OCI-M2 (cell line): ENCODE measurements around the gene LRP2.
"Not testable (repeated sequence)": the region's sequence is repeated elsewhere in the genome, so short reads cannot be mapped to it uniquely, and the experiment has no call there.

Source experiments
- DNase-seq: peaks from one replicate; lab custom pipeline; 2025; ENCODE audit not compliant: unreplicated experiment; lab: John Stamatoyannopoulos, UW

LRP2 gene

DNA sequence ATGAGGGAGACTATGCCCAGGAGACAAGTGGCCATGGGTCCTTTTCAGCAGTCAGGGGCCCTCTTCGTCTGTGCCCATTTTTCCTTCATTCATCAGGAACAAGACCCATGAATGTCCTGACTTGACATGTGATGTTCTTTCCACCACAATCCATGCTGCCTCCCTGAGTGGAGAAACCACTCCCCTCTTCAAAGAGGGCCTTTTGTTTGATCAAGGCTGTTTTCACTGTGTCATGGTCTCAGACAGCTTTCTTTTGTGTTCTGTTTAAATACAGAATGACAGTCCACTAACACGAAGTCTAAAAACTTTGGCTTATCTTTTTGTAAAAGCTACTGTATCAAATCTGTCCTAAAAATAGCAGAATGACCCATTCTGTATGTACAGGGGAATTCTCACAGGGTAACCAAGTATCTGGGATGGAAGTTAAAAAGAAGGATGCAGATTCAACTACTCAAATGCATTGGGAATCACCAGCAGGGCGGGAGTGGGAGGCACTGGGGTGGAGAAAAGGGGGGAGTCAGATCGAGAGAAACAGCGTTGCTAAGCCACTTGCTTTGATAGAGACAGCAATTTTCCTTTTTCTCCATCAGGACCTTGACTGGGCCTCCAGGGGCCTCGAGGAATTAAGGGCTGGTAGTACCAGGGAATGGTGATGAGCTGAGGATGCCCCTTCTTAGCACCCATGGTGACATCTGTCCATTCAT is 13.9 kb downstream of the LRP2 start:
- DNase-seq = no peak

GRCh38 chr2:169345486-169346437 is 16.6 kb downstream of the LRP2 start:
- DNase-seq = no peak

GRCh38 chr2:169344736-169345485 is 17.4 kb downstream of the LRP2 start:
- no peak for DNase-seq

DNA sequence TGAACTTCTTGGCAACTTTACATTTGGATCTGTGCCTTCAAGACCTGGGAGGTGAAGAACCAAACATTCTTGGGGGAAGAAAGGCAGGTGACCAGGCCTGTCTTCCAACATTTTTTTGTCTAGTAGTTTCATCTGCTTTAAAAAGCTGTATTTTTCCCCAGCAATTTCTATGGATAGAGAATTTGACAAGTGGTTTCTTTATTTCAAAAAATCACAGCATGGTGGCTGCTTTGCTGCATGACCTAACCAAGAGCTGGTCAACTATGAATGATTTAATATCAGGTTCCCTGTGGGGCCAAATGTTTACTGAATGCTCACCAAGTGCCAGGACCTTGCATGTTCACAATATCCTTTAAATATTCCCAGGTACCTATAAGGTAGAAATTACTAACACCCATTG is 19.1 kb downstream of the LRP2 start:
- no peak for DNase-seq

DNA sequence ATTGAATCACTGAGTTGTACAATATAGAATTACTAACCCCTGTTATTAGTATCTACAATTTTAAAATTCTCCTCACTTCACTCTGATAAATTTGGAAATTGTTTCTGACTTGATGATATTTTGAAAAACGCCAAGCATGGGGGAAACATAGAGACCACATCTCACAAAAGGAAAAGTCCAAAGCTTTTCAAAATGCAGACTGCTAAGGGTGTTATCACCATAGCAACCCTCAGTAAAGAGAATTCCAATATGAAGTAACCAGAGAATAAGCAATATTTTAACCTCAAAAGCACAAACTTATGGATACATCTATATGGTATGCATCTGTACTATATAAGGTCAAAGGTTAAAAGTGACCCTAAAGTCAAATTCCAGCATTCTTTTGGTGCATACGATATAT is 22.7 kb downstream of the LRP2 start:
- no peak for DNase-seq

DNA sequence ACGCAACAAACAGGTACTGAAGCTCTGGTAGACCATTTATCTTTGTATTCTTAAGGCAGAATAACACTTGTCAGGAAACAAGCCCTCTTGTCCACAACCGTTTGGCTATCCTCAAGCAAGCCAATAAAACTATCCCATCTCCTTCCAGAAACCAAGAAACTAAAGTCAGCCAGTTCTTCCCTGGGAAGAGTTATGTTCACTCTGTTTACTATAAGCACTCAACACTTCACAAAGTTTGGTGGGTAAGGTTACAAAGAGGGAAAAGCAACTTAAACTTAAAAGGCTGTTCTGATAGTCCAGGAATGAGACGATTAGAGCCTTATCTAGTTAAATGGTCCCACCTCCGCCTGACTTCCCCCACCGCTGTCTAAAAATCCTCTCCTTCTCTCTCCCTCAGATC is 25.6 kb downstream of the LRP2 start:
- DNase-seq = no peak

DNA sequence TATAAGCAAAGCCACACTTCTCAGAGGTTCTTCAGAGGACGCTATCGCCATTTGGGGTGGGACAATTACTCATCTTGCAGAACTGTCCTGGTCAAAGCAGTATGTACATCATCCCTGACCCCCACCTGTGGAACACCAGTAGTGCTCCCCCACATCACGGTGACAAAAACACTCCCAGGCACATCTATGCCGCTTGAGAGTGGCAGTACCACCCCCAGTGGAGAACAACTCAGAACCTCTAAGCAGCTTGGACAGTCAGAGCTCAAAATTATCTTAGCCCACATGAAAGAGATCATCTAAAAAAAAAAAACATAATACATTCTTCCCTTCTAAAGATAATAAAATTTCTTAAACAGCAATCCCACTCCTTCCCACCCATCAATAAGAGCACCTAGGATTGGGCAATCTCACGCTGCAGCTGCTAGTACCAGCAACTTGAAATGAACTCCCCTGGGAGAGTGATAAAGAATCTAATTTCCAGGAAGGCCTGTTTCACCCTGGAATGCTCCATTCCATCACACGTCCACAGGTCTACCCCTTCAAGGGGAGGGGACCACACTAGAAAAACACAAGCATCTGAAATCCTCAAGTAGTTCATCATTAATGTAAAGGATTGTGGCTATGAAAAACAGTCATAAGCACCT is 31.7 kb downstream of the LRP2 start:
- no peak for DNase-seq

- DNase-seq = no peak
Observed at GRCh38 chr2:169329688-169330554, 32.4 kb downstream of the LRP2 start.

DNA sequence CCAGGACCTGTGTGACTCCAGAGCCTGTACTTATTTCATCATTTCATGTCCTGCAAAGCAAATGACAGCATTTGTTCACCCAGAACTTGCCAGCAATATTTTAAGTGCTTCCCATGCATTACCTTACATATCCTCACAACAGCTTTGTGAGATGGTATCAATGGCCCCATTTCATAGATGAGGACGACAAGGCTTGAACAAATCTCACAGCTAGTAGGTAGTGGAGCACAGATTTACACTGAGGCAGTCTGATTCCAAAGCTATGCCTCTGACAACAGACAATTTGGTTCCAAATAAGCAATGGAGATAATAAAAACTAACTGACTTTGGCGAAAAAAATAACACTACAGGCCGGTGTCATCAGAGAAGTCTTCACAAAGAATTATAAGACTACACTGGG is 33.5 kb downstream of the LRP2 start:
- DNase-seq = no peak

- DNase-seq = not testable (repeated sequence)
Observed at GRCh38 chr2:169327837-169328236, 34.5 kb downstream of the LRP2 start.

DNA sequence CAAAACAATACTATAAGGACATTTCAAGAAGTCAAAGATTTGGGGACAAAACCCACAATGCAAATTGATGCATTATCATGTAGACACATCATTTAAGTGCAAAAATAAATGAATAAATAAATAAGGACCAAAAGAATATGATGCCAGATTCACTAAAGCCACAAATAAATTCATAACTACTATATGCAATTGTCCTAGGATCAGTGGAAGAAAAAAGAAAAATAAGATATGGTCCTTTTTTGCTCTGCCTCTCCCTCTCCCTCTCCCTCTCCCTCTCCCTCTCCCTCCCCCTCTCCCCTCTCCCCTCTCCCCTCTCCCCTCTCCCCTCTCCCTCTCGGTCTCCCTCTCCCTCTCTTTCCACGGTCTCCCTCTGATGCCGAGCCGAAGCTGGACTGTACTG is 36.4 kb downstream of the LRP2 start:
- not testable (repeated sequence) for DNase-seq

DNA sequence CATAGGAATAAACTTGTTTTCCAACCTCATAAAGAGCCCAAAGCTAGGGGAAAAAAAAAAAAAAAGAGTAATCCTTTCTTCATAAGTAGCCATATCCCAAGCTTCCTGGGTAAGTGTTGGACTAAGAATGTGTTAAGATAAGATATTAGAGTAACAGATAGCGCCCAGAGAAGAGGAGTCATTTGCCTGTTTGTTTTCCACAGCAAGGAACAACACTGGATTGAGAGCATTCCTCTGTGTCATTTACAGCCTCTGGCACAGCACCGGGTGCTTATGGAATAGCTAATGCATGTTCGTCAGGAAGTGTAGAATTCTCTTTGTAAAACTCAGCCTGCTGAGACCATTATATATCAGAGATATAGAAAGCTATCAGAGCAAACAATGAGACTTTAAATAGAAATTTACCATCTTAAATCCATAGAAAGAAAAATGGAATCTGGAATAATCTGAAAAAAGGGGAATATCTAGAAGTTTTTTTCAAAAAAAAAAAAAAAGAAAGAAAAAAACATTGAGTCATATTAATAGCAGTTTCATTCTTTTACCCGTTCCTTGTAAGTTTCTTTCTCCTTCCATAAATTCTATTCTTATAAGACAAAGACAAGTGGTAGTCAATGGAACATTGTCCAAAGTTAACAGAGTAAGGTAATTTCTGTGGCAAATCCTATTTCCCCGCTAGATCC is 37.6 kb downstream of the LRP2 start:
- DNase-seq = no peak

DNA sequence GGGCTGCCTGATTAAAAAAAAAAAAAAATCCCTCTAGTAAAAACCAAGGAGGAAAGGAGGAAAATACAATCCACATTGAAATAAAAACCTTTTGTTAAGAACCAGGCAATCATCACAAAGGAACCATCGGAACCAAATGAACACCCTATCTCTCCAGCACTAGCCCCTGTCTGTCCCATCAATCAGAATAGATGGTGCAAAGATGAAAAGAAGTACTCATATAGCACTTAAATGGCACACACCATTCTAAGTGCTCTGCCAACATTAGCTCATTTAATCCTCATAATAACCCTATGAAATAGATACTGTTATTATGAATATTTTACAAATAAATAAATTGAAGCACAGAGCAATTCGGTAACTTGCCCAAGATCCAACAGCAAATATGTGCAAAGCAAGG is 38.5 kb downstream of the LRP2 start:
- no peak for DNase-seq

GRCh38 chr2:169320561-169320960 is 41.8 kb downstream of the LRP2 start:
- DNase-seq = no peak

DNA sequence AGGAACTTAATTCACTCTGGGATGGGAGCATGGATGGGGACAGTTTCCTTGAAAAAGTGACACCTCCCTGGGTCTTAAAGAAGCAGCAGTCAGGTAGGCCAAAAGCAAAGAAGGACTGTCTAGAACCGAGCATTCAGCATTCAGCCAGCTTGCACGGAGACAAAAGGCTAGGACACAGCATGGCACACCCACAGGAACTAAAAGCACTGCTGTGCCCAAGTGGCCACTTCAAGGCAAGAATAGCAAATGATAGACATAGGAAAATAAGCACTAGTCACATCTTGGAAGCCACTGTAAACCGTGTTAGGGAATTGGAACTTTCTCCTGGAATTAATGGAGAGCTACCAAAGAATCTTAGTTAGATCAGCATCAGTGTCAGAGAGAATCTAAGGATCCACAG is 47.0 kb downstream of the LRP2 start:
- DNase-seq = no peak

GRCh38 chr2:169308349-169308748 is 54.0 kb downstream of the LRP2 start:
- not testable (repeated sequence) for DNase-seq

DNA sequence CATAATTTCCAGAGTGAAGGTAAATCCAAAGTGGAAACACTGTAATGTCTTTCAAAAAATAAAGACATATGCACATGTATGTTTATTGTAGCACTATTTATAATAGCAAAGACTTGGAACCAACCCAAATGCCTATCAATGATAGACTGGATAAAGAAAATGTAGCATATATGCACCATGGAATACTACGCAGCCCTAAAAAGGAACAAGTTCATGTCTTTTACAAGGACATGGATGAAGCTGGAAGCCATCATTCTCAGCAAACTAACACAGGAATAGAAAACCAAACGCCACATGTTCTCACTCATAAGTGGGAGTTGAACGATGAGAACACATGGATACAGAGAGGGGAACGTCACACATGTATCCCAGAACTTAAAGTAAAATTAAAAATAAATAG is 57.6 kb downstream of the LRP2 start:
- DNase-seq = not testable (repeated sequence)

GRCh38 chr2:169303579-169304305 is 58.6 kb downstream of the LRP2 start:
- no peak for DNase-seq

GRCh38 chr2:169302364-169302763 is 60.0 kb downstream of the LRP2 start:
- no peak for DNase-seq
